HepG2 (cell line): Measurements from ENCODE around the gene NCF4.

ENCODE experiments used
- CREM ChIP-seq, 2 experiments: sonication (generic) in 1 of 2; formaldehyde crosslinking in 1 of 2; IDR thresholded peaks; 2 replicates each; pipeline versions ENCODE4 v1.4.0 to v1.6.1; 2016 to 2020; ENCODE audit warnings: antibody characterized with exemption in 1 of 2, mild to moderate bottlenecking in 1 of 2, missing genetic modification reagents in 1 of 2
- CTCF ChIP-seq: sonication (generic); formaldehyde crosslinking; IDR thresholded peaks from 2 replicates; pipeline ENCODE4 v1.5.0; 2020; ENCODE audit warnings: mild to moderate bottlenecking, missing genetic modification reagents, moderate library complexity
- FOXJ3 ChIP-seq: sonication (generic); formaldehyde crosslinking; IDR thresholded peaks from 2 replicates; pipeline ENCODE4 v1.4.0; 2020; ENCODE audit warnings: missing genetic modification reagents, mild to moderate bottlenecking, borderline replicate concordance
- MYC ChIP-seq: sonication (generic); formaldehyde crosslinking; IDR thresholded peaks from 2 replicates; pipeline ENCODE4 v1.9.0; 2021; ENCODE audit warnings: missing genetic modification reagents, borderline replicate concordance
- POLR2A ChIP-seq, 2 experiments: IDR thresholded peaks; 2 replicates each; pipeline ENCODE4 v1.6.1; 2011; ENCODE audit warnings: low read depth in 2 of 2, low read length in 2 of 2, mild to moderate bottlenecking in 1 of 2, moderate library complexity in 1 of 2; ENCODE audit not compliant: insufficient read depth in 1 of 2
- PRMT3 ChIP-seq: sonication (generic); formaldehyde crosslinking; IDR thresholded peaks from 2 replicates; pipeline ENCODE4 v1.8.1; 2022; ENCODE audit warnings: low read depth, mild to moderate bottlenecking, moderate library complexity, missing genetic modification reagents, borderline replicate concordance
- REST ChIP-seq, 2 experiments: IDR thresholded peaks; 2 replicates each; pipeline ENCODE4 v1.6.1; 2011 to 2012; ENCODE audit warnings: low read length in 2 of 2, borderline replicate concordance in 1 of 2, low read depth in 1 of 2, mild to moderate bottlenecking in 1 of 2, moderate library complexity in 1 of 2
- ZFP36 ChIP-seq: fragments of 150-350 bp; IDR thresholded peaks from 2 replicates; pipeline ENCODE4 v1.6.1; 2018; ENCODE audit warnings: borderline replicate concordance, low read length, low read depth; ENCODE audit not compliant: partially characterized antibody
- ZNF260 ChIP-seq: sonication (generic); formaldehyde crosslinking; IDR thresholded peaks from 2 replicates; pipeline ENCODE4 v1.4.0; 2020; ENCODE audit warnings: missing genetic modification reagents, low read depth, mild to moderate bottlenecking, borderline replicate concordance

- TF ChIP-seq CTCF = no peak
- no peak for TF ChIP-seq POLR2A (IDR thresholded peaks at IDR 0.05; ENCODE audit: insufficient read depth in 1 of 2, low read depth in 2 of 2, low read length in 2 of 2)
- no peak for TF ChIP-seq PRMT3 (CRISPR knock-in tag)
- no peak for TF ChIP-seq ZNF260 (CRISPR knock-in tag)
- TF ChIP-seq MYC (CRISPR knock-in tag) = no peak
- TF ChIP-seq REST (IDR thresholded peaks at IDR 0.05; ENCODE audit: borderline replicate concordance in 1 of 2, low read depth in 1 of 2, low read length in 2 of 2) = no peak
- no peak for TF ChIP-seq ZFP36
- TF ChIP-seq FOXJ3 = no peak
- no peak for TF ChIP-seq CREM (IDR thresholded peaks at IDR 0.05)
- TF ChIP-seq CREM (CRISPR knock-in tag; IDR thresholded peaks at IDR 0.05) = no peak
Observed at GRCh38 chr22:36860821-36861659, at the start of gene NCF4.
